ENCODE results near the gene SDF2L1.

SDF2L1 gene

GRCh38 chr22:21646608-21647590, 4.8 kb downstream of the SDF2L1 start:
- H3K4me1 ChIP-seq = peaks cover 48% of the 10 kb centered on the region
- H3K4me3 ChIP-seq = no peak overlapping the region
- H3K4me2 ChIP-seq = peak overlapping the region; percentile 20; the same call in 1 of the 2 replicates
- no peaks in the 10 kb centered on the region for H3K27me3 ChIP-seq
- H3K9ac ChIP-seq = no peak overlapping the region
- H4K20me1 ChIP-seq = peaks cover 12% of the 10 kb centered on the region
- no peaks in the 10 kb centered on the region for H3K9me3 ChIP-seq
- H3K27ac ChIP-seq = no peak overlapping the region
- peaks cover 46% of the 10 kb centered on the region for H3K36me3 ChIP-seq
- TF ChIP-seq Cebpa-rat (IDR thresholded peaks at IDR 0.05) = no peak

GRCh38 chr22:21650280-21650679, 8.2 kb downstream of the SDF2L1 start:
- no peak for TF ChIP-seq Cebpa-rat (IDR thresholded peaks at IDR 0.05)
- Histone ChIP-seq H3K4me1 (peaks cover 57% of the 10 kb centered on the region), H3K9ac (peak overlapping the region; percentile 94), H4K20me1 (no peaks in the 10 kb centered on the region), H3K4me2 (peak overlapping the region; percentile 92), H3K4me3 (no peak overlapping the region), H3K36me3 (peaks cover 52% of the 10 kb centered on the region), H3K27ac (no peak overlapping the region), H3K9me3 (no peaks in the 10 kb centered on the region), H3K27me3 (no peaks in the 10 kb centered on the region)

- H4K20me1 ChIP-seq = no peaks in the 10 kb centered on the region
- TF ChIP-seq Cebpa-rat (IDR thresholded peaks at IDR 0.05) = no peak
- H3K27me3 ChIP-seq = no peaks in the 10 kb centered on the region
- peak overlapping the region; percentile 85 for H3K4me3 ChIP-seq
- H3K4me1 ChIP-seq = peaks cover 57% of the 10 kb centered on the region
- no peaks in the 10 kb centered on the region for H3K9me3 ChIP-seq
- peak overlapping the region; percentile 92 for H3K27ac ChIP-seq
- H3K36me3 ChIP-seq = peaks cover 49% of the 10 kb centered on the region
- peak overlapping the region; percentile 92 for H3K4me2 ChIP-seq
- H3K9ac ChIP-seq = peak overlapping the region; percentile 94
Measured at GRCh38 chr22:21650823-21651520, 8.9 kb downstream of the SDF2L1 start.

- no peaks in the 10 kb centered on the region for H4K20me1 ChIP-seq
- H3K27me3 ChIP-seq = no peaks in the 10 kb centered on the region
- H3K4me2 ChIP-seq = peak overlapping the region; percentile 92
- no peaks in the 10 kb centered on the region for H3K9me3 ChIP-seq
- peak overlapping the region; percentile 94 for H3K9ac ChIP-seq
- peaks cover 57% of the 10 kb centered on the region for H3K4me1 ChIP-seq
- H3K4me3 ChIP-seq = peak overlapping the region; percentile 85
- peaks cover 44% of the 10 kb centered on the region for H3K36me3 ChIP-seq
- TF ChIP-seq Cebpa-rat (IDR thresholded peaks at IDR 0.05) = no peak
- peak overlapping the region; percentile 92 for H3K27ac ChIP-seq
Measured at GRCh38 chr22:21651521-21652009, 9.5 kb downstream of the SDF2L1 start.

- H3K4me2 ChIP-seq = peak overlapping the region; percentile 92
- no peaks in the 10 kb centered on the region for H3K9me3 ChIP-seq
- peak overlapping the region; percentile 94 for H3K9ac ChIP-seq
- H3K27me3 ChIP-seq = no peaks in the 10 kb centered on the region
- peaks cover 57% of the 10 kb centered on the region for H3K4me1 ChIP-seq
- no peak for TF ChIP-seq Cebpa-rat (IDR thresholded peaks at IDR 0.05)
- peak overlapping the region; percentile 92 for H3K27ac ChIP-seq
- H3K4me3 ChIP-seq = peak overlapping the region; percentile 85
- H4K20me1 ChIP-seq = no peaks in the 10 kb centered on the region
- peaks cover 41% of the 10 kb centered on the region for H3K36me3 ChIP-seq
Measured at GRCh38 chr22:21652010-21652546, 10.0 kb downstream of the SDF2L1 start.

- Histone ChIP-seq H3K27me3 (no peaks in the 10 kb centered on the region), H3K4me2 (peak overlapping the region; percentile 92), H3K27ac (peak overlapping the region; percentile 92), H3K9ac (peak overlapping the region; percentile 94), H3K4me1 (peaks cover 58% of the 10 kb centered on the region), H3K9me3 (no peaks in the 10 kb centered on the region), H4K20me1 (no peaks in the 10 kb centered on the region), H3K36me3 (peaks cover 37% of the 10 kb centered on the region), H3K4me3 (peak overlapping the region; percentile 85)
- TF ChIP-seq Cebpa-rat (IDR thresholded peaks at IDR 0.05) = no peak
Measured at GRCh38 chr22:21652547-21653545, 10.7 kb downstream of the SDF2L1 start.

- peak overlapping the region; percentile 98 for H3K4me2 ChIP-seq
- H3K27ac ChIP-seq = peak overlapping the region; percentile 80
- H3K4me1 ChIP-seq = peaks cover 61% of the 10 kb centered on the region
- H3K4me3 ChIP-seq = peak overlapping the region; percentile 77
- H4K20me1 ChIP-seq = no peaks in the 10 kb centered on the region
- H3K27me3 ChIP-seq = no peaks in the 10 kb centered on the region
- TF ChIP-seq Cebpa-rat (IDR thresholded peaks at IDR 0.05) = no peak
- peak overlapping the region; percentile 81 for H3K9ac ChIP-seq
- H3K9me3 ChIP-seq = no peaks in the 10 kb centered on the region
- H3K36me3 ChIP-seq = peaks cover 28% of the 10 kb centered on the region
Measured at GRCh38 chr22:21657020-21657359, 14.9 kb downstream of the SDF2L1 start.

GRCh38 chr22:21657360-21658032, 15.4 kb downstream of the SDF2L1 start:
- Histone ChIP-seq H4K20me1 (no peaks in the 10 kb centered on the region), H3K4me3 (peak overlapping the region; percentile 77), H3K9ac (peak overlapping the region; percentile 81), H3K27me3 (no peaks in the 10 kb centered on the region), H3K4me1 (peaks cover 61% of the 10 kb centered on the region), H3K27ac (peak overlapping the region; percentile 80), H3K36me3 (peaks cover 28% of the 10 kb centered on the region), H3K9me3 (no peaks in the 10 kb centered on the region), H3K4me2 (peak overlapping the region; percentile 98)
- no peak for TF ChIP-seq Cebpa-rat (IDR thresholded peaks at IDR 0.05)

Measured in BLaER1 (cell line).